ENCODE measurements around the gene LYG1. TPM values are rescaled to one million over a fixed set of nuclear protein-coding genes. Genes with fewer than 3 reads are reported as not detected.

Gene LYG1
- polyA plus RNA-seq, 1 donor, result 2.4 TPM

GRCh38 chr2:99261242-99261641, 39.8 kb downstream of the LYG1 start:
- no peak for DNase-seq

DNA sequence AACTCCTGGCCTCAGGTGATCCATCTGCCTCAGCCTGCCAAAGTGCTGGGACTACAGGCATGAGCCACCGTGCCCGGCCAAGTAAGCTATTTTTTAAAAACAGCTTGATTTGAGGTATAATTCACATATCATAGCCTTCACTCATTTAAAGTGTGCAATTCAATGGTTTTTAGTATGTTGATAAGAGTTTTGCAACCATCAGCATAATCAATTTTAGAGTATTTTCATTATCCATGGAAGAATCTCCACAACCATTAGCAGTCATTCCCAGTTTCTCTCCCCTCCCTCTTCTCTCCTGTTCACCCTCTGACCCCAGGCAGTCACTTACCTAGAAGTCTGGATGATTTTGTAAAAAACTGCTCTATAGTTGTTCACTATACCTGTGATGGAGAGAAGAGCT, 40.8 kb downstream of the LYG1 start:
- no peak for DNase-seq

- no peak for DNase-seq
These were observed 41.5 kb downstream of the LYG1 start for GRCh38 chr2:99259465-99259864.

GRCh38 chr2:99256677-99257076, 44.3 kb downstream of the LYG1 start:
- no peak for DNase-seq

DNA sequence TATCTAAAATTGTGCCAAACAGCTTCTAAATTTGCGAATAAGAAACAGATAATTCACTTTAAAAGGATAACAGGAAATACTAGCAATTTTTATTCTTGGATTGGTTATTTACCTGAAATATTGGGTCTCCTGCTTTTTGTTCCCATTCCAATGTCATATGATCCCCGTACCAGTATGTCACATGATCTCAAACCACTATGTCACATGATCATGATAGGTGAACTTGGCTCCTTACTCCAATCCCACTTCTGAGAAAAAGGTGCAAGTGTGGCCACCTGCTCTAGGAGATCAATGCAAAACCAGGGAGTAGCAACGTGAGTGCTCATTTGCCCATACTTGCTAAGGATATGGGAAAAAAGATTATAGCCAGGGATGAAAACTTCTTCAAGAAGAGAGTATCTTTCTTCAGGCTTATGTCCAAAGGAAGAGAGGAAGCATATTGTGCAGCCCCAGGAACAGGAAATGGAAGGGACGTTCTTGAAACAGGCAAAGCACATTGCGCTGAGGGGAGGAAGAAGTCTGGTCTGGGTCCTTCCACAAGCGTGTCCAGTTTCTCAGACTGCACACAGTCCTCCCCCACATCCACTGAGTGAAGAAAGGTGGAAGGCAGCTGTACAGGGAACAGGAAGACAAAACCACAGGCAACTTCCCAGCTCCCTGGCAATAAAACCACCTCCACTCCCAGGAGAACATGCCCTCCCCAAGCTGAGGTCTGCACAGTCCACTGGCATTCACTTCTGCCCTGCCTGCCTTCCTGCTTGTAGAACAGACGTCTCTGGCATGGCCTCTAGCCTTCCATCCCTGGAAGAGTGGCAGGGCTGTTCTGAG, 45.3 kb downstream of the LYG1 start, which contains the start of gene LYG2:
Gene LYG2, minus strand, starts transcription at position 176 of the 828 bp plus-strand sequence. CDS start 1,406 bp downstream, outside the sequence.
- DNase-seq, result no peak

DNA sequence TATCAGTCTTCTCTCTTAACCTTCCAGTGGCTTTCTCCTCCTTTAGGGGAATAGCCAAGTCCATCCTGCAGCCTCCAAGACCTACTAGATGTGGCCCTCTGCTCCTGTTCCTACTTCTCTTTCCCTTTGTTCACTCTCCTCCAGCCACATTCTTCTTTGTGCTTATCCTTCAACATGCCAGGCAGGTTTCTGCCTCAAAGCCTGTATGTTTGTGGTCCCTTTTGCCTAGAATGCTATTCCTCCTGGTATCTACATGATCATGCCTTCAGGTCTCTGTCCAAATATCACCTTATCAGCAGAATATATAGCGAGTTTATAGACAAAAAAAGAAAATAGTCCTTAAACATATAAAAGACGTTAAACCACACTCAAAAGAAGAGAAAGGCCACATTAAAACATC, 51.0 kb downstream of the LYG1 start:
- DNase-seq, result no peak

- DNase-seq, result no peak
These were observed 58.8 kb downstream of the LYG1 start for GRCh38 chr2:99242151-99242550.

GRCh38 chr2:99240431-99240830, 60.6 kb downstream of the LYG1 start:
- DNase-seq, result no peak

DNA sequence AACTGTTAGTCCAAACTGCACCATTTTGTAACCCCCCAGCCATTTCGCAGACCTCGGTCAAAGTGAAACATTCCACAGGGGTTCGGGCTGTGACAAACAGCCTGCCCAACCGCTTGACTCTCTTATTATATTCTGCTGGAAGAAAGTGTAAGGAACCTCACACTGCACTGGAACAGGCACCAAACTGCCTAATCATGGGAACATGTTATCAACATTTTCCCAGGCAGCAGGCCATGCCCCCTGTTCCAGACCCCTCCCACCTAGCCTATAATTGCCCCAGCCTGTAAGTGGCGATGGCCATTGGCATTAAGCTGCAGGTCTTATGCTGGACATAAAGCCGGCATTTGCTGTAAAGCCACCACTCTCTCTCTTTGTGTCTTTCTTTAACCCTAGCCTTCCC, 62.4 kb downstream of the LYG1 start:
- no peak for DNase-seq

Other genes with a start within 250 kb of the LYG1 start
- 0.56 TPM for gene C2orf15, start 159.5 kb downstream of the LYG1 start, polyA plus RNA-seq (ENCODE audit: insufficient read length)
- 2.7 TPM for gene TSGA10, start 146.3 kb downstream of the LYG1 start, polyA plus RNA-seq (ENCODE audit: insufficient read length)
- 8.2 TPM for gene LIPT1, start 146.2 kb downstream of the LYG1 start, polyA plus RNA-seq (ENCODE audit: insufficient read length)
- gene MITD1, start 120.1 kb downstream of the LYG1 start, polyA plus RNA-seq (ENCODE audit: insufficient read length), result 22.2 TPM
- 37.1 TPM for gene MRPL30, start 120.0 kb downstream of the LYG1 start, polyA plus RNA-seq (ENCODE audit: insufficient read length)
- gene LYG2, start 45.5 kb downstream of the LYG1 start, polyA plus RNA-seq (ENCODE audit: insufficient read length), result 0.25 TPM
- gene TXNDC9, start 35.1 kb upstream of the LYG1 start, polyA plus RNA-seq (ENCODE audit: insufficient read length), result 20.1 TPM
- gene EIF5B, start 36.2 kb upstream of the LYG1 start, polyA plus RNA-seq (ENCODE audit: insufficient read length), result 45.2 TPM
- gene REV1, start 188.8 kb upstream of the LYG1 start, polyA plus RNA-seq (ENCODE audit: insufficient read length), result 32.0 TPM

Measured in hindlimb muscle (tissue), 1 donor.